HG02642 (cell line): ENCODE measurements around the gene PCBP3.

Source experiments
- ATAC-seq: cut with Tn5 transposase; IDR thresholded peaks from one replicate; pipeline ENCODE4 v1.9.1; 2021; ENCODE audit warnings: mild to moderate bottlenecking; ENCODE audit not compliant: unreplicated experiment, poor library complexity

The PCBP3 gene

DNA sequence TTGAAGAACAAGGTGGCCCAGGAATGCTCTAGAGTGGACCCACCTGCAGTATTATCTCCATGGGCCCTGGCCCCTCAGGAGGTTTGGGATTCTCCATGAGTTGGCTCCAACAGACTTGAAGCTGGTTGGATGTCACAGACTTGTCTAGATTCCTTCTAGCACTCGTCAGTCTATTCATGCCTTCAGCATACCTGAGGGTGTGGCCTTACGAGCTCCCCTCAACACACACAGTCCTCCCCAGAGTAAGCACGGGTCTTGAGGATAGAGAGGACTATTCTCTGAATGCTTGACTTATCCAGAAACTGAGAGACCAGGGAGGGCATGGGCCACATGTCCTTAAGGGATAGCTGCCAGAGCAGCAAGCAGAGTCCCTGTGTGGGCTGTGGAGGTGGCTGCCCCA is 292.1 kb downstream of the PCBP3 start:
- ATAC-seq: no peak

DNA sequence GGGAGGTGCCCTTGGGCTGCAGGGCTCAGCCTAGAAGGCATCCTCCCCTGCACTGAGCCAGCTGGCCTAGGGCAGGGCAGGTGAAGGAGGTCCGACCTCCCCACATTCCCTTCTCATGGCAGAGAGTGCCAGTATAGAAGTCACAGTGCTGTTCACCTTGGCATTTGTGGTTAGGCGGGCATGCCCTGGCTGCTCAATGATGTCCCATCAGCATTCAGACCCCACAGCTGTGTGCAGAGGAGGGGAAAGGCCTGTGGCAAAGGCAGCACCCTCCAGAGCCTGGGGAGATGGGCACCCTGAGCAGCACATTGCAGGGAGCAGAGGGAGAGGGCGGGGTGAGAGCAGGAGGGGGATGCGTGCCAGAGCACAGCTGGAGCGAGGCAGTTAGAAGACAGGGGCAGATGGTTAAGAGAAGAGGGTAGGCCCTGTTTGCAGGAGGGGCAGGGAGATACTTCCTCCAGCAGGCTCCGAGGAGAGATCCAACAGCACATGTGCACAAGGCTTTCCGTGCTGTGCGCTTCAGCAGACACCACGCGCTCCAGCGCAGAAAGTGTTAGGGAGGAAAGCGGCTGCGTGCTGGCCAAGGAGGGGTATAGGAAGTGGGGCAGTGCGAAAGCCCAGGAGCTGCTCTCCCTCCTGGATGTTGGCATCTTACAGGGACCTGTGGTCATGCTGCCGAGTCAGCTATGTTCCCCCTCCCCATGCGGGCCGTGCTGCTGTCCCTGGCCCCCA is 294.4 kb downstream of the PCBP3 start:
- no peak for ATAC-seq

DNA sequence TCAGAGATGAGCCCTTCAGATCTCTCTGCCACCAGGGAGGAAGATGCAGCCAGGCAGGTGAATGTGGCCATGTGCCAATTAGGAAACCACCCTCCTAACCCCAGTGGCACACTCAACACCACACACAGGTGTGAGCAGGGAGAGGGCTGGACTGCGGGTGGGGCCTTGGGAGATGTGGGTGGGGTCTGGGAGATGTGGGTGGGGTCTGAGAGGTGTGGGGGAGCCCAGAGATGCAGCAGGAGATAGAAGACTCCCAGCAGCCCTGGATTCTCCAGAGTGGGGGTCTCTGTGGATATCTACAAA is 294.9 kb downstream of the PCBP3 start:
- ATAC-seq: no peak

DNA sequence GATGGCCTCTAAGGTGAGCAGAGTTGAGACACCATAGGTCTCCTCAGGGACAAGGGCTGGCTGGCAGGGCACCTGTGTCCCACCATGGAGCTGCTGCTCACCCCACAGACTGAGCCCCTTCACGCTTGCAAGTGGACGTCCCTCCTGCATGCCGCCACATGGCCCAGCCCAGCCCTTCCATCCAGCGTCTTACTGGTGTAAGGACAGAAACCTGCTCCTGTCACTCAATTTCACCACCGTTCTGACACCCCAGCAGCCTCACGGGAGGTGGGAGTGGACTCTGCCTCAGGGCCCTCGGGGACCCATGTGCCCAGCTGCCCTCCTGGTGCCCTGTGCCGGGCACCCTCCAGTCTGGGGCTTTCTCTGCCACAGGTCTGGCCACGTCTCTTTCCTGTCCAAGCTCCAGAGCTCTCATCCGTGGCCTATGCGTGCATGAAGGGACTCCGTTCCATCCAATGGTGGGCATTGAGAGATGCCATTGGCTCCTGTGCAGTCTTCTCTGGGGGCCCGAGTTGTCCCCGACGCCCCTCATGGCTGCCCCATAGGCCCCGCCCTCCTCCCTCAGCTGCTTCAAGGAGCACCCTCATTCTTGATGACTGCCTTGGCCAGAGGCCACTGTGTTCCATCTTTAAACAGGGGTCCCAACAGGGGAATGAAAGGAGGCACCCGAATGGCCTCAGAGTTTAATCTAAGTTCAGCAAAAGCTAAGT is 295.4 kb downstream of the PCBP3 start:
- no peak for ATAC-seq

DNA sequence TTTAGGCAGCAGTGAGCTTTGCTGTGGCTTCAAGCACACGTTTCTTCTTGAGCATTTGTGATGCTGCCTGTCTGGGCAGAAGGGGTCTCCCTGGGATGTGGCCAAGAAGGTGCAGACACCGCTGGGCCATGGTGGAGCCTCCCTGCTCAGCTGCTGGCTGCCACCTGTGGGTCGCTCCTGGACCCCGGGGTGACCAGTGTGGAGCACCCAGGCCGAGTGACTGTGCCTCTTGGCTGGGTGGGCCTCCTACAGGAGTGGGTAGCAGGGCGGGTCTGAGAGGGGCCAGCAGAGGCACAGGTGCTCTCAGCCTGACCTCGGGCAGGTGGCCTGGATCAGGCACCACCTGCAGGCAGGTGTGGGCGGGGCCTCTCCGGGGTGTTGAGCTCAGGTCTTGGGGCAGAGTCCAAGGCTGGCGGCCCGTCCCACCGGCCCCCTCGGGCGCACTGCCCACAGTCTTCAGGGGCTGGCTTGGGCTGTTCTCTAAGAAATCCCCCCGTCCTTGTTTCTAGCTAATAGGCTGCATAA is 296.1 kb downstream of the PCBP3 start:
- ATAC-seq: no peak

DNA sequence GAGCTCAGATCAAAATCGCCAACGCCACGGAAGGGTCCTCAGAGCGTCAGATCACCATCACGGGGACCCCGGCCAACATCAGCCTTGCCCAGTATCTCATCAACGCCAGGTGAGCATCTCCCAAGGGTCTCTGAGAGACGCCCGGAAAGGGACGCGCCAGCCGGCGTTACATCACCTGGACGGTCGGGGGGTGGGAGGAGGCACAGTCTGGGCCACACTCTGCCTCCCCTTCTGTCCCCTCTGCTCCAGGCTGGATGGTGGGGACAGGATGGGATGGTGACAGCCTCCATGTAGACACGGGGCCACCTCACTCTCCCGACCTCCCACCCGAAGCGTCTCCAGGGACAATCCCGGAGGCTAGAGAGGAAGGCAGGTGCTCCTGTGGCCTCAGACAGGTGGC is 296.6 kb downstream of the PCBP3 start:
- no peak for ATAC-seq

DNA sequence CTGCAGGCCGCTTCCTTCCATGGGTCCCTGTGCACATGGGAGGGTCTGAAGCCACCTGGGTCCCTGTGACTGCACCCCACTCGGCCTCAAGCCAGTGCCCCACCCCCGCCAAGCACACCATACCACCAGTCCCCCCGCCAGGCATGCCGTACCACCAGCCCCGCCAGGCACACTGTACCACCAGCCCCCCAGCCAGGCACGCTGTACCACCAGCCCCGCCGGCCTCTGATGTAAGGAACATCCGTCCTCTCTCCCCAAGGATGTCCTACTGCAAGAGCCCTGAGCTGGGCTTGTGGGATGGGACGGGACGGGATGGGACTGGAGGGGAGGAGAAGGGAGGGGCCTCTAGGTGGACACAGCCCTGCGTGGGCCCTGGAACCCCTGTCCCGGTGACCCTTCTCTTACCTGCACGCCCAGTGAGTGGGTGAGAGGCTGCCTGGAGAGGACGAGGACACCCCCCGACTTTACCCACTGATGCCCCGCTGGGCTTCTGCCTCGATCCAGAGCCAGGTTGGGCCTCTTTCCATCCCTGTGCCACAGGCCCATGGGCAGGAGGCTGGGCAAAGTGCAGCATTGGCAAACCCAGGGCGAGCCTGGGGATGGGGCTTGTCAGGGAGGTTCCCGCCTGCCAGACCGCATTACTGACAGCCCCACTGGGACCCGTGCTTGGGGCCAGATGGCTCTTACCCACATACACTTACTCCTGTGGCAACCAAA is 297.3 kb downstream of the PCBP3 start:
- ATAC-seq: no peak

DNA sequence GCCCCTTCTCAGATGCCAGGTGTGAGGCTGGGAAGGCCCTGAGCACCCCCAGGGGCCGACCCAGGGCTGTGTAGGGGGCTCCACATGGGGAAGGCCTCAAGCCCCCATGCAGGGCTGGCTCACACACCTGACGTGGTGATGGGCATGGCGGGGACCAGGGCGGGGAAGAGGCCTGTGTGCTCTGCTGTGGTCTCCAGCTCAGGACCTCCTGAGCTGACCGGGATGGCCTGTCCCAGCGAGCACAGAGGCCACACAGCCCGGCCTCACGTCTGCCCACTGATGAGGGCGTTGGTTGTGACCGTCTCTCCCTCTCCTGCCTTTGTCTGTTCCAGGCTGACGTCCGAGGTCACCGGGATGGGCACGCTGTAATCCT is 297.8 kb downstream of the PCBP3 start:
- ATAC-seq: no peak

DNA sequence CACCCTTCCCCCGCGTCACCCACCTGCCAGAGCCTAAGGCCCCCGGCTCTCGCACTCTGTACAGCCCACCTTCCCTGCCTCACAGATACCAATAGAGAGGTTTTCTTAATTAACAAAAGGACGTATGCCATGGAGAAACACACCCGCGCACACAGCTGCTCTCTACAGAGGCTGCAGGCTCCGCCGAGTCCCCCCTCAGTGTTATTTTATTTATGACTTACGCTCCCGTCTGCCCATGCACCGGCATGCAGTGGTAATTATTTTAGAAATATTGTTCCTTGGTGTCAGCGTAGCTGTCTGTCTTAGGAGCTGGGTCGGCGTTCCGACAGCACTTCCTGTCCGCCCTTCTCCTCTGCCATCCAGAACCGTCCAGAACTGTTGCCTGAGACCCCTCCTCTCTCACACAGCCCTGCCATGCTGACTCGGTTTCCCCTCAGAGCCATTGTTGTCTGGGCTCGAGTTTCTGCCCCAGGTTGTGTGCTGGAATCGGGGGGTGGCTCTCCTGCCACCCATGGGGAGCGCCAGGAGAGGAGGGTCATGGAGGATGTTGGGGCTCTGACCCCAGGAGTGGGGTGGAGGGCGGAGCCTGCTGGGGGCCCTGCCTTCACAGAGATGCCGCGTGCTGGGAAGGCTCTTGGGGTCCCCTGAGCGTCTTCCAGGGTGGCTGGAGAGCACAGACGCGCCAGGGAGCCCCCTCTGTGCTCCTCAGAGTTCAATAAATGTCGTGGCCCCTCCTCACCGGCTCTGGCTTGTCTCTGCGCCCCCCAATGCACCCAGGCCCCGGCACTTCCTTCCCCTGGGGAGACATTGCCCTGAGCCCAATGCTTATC is 298.4 kb downstream of the PCBP3 start:
- no peak for ATAC-seq

DNA sequence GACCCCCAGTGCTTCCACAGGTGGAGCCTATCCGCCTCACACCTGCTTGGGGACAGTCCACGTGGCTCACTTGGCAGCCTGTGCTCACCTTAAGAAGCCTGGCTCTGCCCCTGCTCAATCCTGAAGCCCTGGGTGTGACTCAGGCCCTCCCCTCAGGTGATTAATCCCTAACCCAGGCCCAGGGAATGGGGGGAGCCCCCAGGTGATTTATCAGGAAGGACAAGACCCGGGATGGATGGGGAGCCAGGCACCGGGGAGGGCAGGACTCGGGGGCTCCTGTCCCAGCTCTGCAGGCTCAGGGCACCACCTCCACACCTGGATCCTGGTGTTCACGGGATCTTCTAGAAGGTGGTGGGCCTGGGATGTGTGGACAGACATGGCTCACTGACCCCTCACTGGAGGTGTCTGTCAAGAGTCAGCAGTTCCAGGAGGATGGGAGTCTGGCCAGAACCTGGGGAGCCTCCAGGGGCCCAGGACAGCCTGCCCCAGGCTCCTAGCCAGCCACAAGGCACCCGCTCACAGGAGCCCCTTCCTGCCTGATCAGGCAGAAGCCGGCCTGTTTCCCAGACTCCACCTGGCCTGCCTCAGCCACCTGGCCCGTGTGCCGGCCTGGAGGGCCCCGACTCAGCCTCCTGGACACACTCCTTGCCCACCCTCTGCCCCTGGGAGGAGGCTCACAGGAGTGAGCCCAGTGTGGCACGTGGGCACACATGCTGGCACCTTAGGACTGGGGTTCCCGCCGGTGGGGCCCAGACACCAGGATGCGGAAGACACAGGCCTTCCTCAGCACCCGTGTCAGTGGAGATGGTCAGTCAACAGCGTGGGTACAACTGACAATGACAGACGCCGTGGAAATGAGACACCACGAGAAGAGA is 299.5 kb downstream of the PCBP3 start:
- no peak for ATAC-seq

DNA sequence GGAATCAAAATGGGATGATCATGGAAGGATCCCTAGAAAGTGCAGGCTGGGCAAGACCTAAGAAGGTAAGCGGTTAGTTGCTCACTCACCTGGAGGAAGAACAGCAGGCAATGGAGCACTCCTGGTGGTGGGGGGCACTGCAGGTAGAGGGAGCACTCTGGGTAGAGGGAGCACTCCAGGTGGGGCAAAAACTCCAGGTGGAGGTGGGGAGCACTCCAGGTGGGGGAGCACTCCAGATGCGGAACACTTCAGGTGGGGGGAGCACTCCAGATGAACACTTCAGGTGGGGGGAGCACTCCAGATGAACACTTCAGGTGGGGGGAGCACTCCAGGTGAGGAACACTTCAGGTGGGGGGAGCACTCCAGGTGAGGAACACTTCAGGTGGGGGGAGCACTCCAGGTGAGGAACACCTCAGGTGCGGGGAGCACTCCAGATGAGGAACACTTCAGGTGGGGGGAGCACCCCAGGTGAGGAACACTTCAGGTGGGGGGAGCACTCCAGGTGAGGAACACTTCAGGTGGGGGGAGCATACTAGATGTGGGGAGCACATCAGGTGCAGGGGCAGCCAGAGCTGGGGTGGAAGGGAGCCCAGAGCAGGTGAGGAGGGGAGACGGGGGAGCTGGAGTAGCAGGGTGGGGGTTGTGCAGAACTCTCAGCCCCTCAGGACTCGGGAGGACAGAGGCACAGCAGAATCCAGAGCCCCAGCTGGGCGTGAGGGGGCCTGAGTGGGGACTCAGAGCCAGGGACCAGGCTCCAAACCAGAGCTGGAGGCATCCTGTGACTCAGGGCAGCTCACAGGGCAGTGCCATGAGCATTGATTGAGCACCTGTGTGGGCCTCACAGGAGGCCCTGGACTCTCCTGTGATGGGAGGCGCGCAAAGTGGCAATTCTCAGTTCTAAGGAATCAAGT is 300.4 kb downstream of the PCBP3 start:
- no peak for ATAC-seq

DNA sequence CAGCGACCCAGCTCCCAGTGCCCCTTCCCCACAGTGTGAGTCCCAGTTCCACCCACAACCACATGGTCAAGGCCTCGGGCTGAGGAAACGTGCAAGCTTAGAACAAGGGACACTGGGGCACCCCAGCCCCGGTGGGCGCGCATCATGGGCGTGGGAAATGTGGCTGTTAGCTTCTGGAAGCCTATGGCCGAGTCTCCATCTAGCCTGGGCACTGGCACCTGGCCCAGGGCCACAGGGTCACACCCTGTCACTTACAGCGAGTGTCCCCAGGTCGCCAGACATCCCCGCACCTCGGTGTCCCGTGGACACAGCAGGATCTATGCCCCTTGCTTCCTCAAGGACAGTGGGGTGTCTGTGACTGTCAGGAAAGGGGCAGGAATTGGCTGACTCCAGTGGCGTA is 301.1 kb downstream of the PCBP3 start:
- no peak for ATAC-seq

DNA sequence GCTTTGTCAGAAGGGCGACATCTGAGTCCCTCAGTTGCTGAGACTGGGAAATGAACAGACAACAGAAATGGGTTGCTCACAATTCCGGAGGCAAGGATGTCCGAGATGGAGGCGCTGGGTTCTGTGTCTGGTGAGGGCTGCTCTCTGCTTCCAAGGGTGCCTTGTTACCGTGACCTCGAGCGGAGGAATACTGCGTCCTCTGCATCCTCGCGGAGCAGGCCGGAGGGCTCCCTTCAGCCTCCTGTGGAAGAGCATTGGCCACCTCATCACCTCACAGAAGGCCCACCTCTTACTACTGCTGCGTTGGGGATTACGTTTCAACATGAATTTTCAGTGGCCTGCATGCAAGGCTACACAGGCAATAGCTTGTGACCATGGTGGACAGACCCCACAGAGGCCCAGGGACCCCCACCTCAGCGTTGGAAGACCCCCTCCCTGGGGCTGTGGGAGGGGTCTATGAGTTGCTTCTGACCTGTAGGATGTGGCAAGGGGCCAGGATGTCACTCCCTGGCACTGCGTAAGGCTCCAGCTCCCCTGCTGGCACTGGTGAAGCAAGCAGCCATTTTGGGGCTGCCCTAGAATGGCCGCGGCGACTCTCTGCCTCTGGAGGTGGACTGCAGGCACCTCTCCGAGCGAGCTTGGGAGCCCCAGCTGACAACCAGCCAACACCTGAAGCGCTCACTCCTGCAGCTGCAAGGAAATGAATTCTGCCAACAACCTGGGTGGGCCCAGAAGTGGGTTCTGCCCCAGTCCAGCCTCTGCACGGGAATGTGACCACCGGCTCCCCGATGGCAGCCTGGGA is 301.7 kb downstream of the PCBP3 start:
- ATAC-seq: no peak

DNA sequence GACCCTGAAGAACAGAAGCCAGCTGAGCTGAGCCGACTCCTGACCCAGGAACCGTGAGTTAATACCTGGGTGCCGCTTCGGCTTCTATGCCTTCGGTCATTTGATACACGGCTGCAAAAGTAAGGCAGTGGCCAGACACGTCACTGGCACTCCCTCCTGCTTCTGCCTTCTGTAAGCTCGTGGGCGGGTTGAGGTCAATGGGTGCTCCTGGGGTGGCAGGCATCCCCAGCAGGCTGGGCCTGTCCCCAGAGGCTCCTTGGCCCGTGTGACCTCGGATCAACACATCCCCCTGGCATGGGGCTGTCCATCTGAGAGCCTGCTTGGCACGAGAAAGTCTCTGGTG is 302.3 kb downstream of the PCBP3 start:
- ATAC-seq: no peak

DNA sequence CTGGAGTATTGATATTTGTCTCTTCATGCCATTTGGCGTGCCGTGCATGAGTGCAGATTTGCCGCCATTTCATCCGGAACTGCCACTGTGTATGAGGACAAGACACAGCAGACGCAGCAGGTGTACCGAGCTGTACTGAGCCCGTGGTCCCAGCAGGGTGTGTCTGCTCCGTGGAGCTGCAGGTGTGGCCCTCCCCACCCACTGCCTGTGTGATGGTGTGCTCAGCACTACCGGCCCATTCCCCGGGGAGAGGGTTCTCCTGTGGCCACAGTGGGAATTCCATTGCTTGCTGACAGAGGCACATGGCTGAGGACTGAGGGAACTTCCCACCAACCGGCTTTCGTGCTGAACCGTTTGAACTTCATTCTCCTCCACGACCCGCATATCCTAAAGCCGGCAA is 303.8 kb downstream of the PCBP3 start:
- ATAC-seq: no peak

DNA sequence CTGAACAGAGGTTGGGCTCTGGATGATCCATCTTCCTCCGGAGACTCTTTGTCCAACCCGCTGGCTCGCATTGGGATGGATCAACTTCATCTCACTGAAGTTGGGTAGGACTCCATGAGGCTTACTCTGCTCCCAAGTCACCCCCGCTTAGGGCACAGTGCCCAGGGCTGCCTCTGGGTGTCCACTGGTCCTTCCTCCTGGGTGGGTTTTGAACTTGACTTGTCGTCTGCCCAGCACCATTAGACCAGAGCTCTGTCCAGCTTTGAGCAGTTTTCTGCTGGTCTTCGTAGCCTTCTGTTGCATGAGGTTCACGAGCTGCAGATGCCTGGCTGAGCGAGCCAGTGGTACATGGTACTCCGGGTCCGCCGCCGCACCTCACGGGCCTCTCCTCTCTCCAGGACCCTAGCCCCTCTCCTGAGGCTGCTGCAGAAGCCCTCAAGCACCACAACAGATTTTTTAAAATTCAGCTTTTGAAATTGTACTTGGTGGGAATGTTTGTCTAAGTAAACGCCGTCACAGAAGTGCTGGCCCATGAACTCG is 304.3 kb downstream of the PCBP3 start:
- no peak for ATAC-seq

DNA sequence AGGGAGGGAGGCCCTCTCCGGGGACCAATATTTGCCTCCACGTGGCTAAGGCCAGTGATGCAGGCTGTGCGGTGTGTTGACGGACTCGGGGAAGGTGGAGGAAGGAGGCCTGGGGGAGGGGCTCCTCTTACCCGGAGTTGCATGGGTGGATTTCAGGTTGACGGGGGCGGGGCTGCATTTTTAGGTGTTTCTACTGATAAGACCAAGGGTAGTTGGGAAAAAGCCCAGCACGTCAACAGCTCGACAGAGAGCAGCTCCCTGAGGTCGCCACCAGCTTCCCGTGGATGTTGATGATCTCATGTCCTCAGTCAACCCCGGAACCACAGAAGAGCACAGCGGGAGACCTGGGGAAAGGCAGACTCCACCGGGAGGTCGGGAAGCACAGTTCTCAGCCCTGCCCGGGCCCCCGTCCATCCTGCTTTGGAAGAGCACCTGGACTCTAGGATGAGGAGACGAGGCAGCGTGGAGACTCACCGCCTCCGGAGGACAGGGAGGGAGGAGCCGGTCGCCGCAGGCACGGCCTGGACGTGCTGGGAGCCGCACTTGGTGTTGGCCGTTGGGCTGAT is 305.1 kb downstream of the PCBP3 start:
- ATAC-seq: no peak
